GM19438 (cell line): Measurements from ENCODE around the gene C1orf159.

Experiments
- ATAC-seq: cut with Tn5 transposase; IDR thresholded peaks from one replicate; pipeline ENCODE4 v1.9.1; 2021; ENCODE audit warnings: low read depth; ENCODE audit not compliant: unreplicated experiment

C1orf159 gene

DNA sequence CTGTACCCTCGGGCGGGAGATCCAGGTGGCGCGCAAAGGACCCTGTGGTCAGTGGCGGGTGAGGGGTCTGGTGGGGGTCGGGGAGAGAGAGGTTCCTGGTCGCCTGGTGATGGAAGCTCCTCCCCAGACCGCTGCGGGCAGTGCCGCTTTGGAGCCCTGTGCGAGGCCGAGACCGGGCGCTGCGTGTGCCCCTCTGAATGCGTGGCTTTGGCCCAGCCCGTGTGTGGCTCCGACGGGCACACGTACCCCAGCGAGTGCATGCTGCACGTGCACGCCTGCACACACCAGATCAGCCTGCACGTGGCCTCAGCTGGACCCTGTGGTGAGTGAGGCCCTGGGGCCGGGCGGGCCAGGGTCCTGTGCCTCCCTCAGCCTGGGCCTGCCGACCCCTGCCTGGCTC is 72.5 kb downstream of the C1orf159 start:
- no peak for ATAC-seq

- no peak for ATAC-seq
Observed at GRCh38 chr1:1042835-1043234, 73.1 kb downstream of the C1orf159 start.

DNA sequence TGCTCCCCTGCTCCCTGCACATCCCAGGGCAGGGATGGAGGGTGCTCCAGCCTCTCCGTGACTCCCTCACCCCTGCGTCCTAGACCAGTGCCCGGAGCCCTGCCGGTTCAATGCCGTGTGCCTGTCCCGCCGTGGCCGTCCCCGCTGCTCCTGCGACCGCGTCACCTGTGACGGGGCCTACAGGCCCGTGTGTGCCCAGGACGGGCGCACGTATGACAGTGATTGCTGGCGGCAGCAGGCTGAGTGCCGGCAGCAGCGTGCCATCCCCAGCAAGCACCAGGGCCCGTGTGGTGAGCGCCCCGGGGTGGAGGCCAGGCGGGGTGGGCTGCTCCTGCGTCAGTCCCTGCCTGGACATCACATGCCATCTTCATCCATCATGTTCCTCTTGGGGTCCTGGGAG is 74.0 kb downstream of the C1orf159 start:
- ATAC-seq: no peak

- ATAC-seq: no peak
Observed at GRCh38 chr1:1041092-1041523, 74.8 kb downstream of the C1orf159 start.

DNA sequence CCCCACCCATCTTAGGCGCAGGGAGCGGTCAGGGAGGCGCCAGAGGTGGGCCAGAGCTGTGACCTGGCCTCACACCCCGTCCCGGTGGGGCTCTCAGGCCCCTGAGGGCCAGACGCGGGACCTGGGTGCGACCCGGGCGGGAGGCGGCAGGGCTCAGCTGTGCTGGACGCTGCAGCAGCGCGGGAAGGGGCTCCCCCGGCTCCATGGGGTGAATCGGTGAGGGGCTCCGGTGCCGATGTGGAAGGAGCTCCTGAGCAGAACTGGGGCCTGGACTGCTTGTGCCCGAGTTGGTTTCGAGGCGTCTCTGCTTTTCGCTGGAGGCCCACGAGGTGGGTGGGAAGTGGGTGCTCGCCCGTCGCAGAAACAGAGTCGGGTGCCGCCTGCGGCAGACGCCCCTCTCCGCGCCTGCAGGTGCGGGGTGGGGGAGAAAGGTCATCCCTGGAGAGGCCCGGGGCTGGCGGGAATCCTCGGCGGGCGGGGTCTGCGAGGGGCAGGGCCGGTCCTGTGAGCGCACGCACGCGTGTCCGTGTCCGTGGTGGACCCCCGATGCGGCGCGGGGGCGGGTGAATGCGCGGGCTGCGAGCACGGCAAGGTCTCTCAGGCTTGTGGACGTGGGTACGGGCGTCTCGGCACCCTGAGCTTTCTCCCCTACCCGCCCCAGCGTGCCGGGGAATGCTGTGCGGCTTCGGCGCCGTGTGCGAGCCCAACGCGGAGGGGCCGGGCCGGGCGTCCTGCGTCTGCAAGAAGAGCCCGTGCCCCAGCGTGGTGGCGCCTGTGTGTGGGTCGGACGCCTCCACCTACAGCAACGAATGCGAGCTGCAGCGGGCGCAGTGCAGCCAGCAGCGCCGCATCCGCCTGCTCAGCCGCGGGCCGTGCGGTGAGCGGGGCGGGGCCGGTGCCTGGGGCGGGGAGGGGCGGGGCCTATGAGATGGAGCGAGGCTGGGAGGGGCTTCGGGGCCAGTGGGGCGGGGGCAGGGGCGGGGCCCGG is 75.6 kb downstream of the C1orf159 start:
- no peak for ATAC-seq

DNA sequence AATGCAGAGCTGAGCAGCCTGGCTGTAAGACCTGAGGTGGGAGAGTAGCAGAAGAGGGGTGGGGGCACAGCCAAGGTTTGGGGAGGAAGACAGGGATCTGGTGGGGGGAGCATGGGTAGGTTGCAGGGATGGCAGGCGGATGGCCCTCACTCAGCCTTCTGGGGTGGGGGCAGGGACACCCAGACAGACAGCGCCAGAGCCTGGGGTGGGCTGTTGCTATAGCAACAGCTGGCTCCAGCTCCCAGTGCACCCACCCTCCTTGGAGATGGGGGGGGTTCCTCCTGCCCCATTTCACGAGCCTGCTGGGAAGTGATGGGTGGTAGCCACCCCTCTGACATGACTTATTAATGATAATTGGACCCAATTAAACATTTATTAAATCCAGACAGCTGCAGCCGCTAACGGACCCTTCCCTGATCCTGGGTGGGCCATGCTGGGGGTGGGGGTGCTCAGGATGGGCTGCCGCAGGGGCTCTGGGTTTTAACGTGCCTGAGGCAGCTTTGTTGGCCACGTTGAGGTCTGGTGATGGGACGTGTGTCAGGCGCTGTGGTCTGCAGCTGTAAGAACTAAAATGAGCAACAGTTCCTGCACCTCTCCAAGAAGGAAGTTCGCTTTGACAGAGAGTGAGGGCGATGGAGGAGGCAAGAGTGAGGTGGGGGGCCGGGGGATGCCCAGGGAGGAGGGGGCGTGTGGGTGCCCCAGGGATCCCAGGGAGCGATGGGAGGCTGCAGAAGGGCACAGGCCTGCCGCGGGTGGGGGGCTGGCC is 76.6 kb downstream of the C1orf159 start:
- ATAC-seq: no peak

DNA sequence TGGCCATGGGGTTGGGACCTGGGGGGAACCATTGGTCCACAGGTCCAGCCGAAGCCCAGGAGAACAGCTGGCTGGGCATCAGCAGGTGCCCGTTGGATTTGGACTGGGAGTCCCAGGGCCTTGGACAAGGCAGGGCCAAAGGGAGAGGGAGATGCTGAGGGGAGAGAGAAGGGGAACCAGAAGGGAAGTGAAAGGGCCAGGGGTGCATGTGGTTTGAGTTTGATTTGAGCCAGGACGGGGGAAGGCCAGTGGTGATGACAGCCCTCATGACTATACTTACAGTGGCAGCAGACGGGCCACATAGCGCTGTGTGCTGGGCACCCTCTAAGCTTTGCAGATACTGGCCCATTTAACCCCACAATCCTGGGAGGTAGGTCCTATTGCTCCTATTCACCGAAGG is 77.2 kb downstream of the C1orf159 start:
- ATAC-seq: no peak

GRCh38 chr1:1037366-1038327 is 78.2 kb downstream of the C1orf159 start:
- ATAC-seq: no peak

DNA sequence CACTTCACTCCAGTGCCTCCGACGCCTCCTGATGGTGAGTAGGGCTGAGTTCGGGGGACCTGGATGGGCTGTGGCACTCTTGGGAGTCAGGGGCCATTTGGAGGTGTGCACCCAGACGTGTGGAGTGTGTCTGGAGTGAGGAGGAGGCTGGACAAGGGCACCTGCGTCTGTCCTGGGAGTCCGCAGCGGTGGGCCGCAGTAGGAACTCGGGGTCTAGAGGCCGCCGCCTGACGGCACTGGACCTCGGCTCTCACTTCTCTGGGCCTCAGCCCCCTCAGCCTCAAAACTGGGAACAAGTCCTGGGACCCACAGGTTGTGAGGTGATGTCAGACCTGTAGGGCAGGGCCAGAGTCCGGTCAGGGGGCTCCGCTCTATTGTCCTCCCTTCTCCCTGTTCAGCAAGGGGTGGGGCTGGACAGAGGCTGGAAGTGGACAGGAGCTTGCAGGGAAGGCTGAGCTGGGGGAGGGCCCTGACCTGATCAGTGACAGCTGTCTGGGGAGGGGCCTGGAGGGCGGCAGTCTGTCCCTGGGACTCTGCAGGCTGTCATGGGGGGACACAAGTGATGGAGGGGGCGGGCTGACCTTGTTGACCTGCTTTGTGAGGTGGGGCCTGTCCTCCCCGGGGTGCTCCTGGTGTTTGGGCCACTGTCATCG is 80.5 kb downstream of the C1orf159 start:
- no peak for ATAC-seq

- ATAC-seq: no peak
Observed at GRCh38 chr1:1034439-1034781, 81.5 kb downstream of the C1orf159 start.

DNA sequence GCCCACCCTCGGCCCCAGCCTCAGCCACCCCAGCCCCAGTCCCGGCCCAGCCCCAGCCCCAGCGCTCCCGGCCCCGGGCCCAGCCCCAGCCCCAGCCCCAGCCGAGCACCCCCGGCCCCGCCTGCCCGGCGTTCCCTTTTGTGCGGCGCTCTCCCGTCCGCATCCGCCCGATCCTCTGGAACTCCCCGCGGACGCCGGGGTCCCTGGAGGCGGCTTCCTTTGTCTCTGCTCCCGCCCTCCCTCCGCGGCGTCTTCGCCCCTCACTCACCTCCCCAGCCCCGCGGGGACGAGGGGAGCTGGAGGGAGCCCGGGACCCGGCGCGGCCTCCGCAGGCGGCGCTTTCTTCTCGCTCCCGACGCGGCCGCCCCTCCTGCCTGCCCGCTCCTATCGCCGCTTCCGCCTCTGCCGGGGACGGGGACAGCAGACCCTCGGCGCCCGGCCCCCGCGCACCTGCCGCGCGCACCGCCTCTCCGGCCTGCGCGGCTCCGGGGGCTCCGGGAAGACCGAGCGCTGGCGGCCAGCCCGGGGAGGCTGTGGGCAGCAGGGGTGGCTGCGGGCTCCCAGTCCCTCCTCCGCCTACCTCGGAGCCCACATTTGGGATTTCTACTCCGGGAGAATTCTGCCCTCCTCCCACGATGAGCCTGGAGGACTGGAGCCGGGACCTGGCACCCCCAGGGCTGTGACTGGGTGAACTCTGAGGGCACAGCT is 82.0 kb downstream of the C1orf159 start:
- no peak for ATAC-seq

- ATAC-seq: peak; percentile 84
Observed at GRCh38 chr1:1033009-1033587, 82.8 kb downstream of the C1orf159 start.

DNA sequence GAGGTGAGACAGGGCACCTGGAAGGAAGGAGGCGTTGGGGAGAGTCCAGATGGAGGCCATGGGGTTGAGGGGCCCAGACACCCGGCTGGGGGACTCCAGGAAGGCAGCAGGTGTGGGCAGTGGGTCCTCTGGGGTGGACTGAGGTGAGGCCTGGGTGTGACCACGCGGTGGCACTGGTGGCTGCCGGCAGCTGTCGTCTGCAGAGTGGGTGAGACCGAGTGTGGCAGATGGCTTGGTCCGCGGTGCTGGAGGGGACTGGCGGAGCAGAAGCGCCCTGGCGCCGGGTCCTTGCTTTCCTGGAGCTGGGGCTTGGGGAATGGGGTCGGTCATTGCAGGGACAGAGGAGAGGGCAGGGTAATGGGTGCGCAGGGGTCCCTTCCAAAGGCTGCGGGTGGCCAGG is 83.5 kb downstream of the C1orf159 start:
- peak; percentile 6 for ATAC-seq
